ENCODE data around the gene FAM117A.
A peak's percentile ranks its signal among the peaks of the same experiment; 100 is the strongest.

Gene FAM117A

GRCh38 chr17:49707246-49707607 is 56.7 kb downstream of the FAM117A start:
- no peak for DNase-seq

GRCh38 chr17:49705254-49705653 is 58.7 kb downstream of the FAM117A start:
- no peak for DNase-seq

DNA sequence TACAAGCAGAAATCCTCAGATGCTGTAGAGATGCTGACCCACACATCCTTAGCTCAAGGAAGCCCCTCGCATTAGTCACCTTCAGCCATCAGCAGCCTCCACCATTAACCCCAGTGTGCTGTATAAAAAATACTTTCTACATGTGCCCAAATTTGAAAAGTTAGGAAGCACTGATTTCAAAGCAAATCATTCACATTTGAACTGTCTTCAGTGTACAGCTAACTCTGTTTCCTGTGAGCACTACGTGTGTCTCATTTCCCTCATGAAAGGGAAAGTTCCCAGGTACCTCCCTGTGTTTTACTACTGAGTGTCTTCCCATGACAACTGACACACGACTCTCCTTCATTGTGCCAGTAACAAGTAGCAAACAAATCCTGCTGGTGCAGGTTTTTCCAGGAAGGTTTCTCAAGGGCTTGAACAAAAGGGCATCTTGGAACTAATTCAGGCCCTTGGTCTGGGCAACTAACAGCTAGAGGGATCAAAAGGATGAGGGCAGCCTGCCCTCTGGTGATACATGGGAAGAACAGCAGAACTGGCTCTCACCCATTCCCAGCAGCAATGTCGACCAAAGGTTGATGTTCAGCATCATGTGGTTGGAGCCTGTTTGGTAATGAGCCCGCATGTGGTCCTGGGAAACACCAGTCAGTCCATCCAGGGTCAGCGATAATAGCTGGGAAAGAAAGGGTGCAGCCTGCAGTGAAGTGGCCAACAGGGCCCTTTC is 60.2 kb downstream of the FAM117A start:
- no peak for DNase-seq

GRCh38 chr17:49700960-49701359 is 63.0 kb downstream of the FAM117A start:
- DNase-seq, result no peak

- DNase-seq, result no peak
These were observed 63.9 kb downstream of the FAM117A start for GRCh38 chr17:49699966-49700575.

- no peak for DNase-seq
These were observed 65.9 kb downstream of the FAM117A start for GRCh38 chr17:49698005-49698404.

DNA sequence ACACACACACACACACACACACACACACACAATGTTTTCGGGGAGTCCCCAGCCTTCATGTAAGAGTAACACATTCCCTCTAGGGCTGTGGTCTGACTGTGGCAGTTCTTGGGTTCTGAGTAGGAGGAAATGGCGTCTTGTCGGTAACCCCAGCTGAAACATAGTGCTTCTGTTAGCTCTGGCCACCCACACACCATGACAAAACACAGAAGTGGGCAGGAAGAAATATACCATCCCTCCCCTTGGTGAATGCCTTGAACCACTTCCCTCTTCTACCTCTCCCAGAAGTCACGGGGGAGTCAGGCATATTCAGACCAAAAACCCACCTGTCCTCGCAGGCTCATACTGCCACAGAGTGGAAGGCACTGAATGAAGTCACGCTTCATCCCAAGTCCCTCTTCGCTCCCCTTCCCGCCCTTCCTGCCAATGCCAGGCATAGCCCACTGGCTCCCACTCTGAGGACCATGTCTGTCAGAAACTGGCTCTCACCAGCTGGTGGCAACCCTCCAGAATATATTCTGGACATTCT is 67.6 kb downstream of the FAM117A start:
- DNase-seq, result peak; percentile 51

DNA sequence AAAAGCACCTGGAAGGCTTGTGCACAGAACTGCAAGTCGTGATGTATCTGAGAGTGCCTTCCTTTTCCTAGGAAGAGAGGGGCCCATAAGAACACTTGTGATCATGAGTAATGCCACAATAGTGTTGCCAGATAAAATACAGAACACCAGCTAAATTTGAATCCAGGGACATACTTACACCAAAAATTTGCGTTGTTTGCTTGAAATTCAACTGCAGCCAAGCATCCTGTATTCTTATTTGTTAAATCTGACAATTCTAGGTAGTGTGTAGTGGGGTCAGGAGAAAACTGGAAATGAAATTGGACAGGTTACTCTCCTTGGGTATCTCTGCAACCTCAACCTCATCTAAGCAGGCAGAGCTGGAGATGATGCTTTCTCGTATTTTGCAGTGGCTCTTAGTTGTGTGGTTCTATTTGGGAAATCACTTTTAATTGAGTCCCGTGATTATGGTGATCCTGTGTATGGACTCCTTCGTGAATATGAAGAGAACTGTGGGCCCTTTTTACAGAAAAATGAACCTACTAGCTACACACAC is 68.2 kb downstream of the FAM117A start:
- DNase-seq, result peak; percentile 59

GRCh38 chr17:49694847-49695697 is 68.9 kb downstream of the FAM117A start:
- DNase-seq, result peak; percentile 59

DNA sequence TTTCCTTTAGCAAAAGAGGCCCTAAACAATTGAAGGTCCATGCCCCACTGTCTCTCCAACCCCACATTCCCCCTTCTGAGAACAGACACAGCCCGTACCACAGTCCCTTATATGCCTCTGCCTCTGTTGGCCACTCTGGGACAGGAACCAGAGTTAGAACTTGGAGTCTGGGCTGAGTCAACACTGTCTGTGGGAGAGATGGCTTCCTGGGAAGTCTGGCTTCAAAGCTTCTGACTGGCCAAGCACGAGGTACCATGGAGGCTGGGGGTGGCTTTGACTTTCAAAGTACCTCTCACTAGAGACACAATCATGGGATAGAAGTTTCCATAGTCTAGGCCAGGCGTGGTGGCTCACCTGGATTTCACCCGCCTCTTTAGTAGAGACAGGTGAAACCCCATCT is 71.2 kb downstream of the FAM117A start:
- no peak for DNase-seq

- DNase-seq, result no peak
These were observed 72.2 kb downstream of the FAM117A start for GRCh38 chr17:49691677-49692191.

DNA sequence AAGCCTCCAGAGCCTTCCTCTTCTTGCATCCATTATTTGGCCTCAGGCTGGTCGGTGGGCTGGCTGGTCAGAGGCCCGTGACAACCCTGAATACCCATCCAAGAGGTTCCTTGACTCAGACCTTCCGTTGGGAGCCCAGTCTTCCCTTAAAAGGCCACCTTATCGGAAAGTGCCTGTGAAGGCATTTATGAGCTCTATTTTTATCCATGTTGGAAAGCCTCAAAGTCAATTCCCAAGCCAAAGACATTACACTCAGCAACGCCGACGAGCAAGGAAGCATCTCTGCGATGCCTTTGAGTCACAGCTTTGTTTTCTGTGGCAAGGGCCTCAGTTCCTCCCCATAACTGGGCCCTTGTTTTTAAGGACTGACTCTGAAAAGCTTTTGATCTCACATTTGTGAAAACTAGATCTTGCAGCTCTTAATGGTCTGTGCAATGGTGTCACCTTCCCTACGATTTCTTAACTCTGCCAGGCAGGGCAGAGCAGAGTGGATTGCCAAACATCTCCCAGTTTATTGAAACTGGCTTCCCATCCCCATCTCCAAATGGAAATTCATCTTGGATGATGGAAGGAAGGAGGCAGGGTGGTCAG is 72.8 kb downstream of the FAM117A start:
- DNase-seq, result no peak

DNA sequence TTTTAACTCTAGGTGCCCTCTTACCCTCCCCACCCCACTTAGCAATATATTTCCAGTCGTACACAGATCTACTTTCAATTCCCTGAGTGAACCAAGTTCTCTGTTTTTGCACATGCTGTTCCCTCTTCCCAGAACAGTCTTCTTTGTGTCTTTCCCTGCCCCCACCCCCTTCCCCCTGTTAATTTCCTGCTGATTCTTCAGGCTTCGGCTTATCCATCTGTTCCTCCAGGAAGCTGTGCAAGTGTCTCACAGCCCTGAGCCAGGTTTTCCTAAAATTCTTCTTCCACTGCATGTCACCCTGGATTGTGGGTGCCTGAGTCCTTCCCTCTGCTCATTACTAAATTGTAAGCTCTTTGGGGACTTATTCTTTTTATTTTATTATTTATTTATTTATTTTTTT is 73.7 kb downstream of the FAM117A start:
- no peak for DNase-seq

DNA sequence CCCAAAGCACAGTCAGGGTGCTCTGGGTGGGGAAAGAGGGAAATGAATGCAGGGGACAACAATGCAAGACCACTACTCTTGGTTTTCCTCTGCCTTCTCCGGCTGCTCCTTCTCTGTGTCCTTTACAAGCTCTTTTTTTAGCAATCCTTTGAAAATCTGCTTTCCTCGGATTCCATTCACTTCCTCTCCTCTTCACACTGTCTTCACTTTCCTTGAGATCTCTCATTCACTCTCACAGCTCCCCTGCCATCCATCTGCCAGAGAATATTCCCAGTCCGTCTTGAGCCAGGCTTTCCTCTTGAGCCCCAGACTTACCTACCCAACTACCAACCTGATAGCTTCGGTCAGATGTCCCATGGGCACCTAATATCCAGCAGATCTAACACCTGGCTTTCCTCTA is 75.1 kb downstream of the FAM117A start:
- DNase-seq, result no peak

- no peak for DNase-seq
These were observed 75.9 kb downstream of the FAM117A start for GRCh38 chr17:49687878-49688491.

DNA sequence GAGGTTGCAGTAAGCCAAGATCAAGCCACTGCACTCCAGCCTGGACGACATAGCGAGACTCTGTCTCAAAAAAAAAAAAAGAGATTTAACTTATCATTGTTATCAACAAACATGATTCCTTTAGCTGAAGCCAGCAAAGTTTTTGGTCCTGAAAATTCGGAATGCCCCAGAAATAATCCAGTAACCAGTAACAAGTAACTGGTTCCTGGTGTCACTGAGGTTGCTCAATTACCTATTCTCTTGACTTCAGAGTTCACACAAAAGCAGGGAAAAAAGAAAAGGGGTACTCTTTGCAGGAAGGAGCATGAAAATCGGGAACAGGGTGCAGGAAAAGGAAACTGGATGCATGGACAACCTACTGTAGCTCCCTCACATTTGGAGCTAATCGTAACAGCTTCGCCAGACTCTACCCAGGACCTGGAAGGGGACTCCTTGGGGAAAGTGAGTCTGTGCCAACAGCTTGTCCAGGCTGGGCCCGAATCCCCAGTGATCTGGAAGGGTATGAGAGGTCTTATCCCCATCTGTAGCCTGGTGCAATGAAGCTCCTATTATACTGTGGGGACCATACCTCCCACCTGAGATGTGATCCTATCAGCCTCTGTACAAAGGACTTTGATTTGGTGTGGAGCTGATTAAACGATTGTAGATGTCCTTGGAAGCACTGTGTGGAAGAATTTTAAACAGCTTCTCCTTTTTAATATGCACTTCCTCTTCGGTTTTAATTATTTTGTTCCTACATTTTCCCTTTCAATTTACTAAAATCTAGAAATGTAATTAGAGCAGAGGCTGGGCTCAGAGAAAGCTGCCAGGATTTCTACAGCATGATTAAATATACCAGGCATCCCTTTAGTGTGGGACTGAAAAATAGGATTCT is 82.6 kb downstream of the FAM117A start:
- no peak for DNase-seq

GRCh38 chr17:49680314-49680713 is 83.6 kb downstream of the FAM117A start:
- no peak for DNase-seq

- DNase-seq, result peak; percentile 95
These were observed 85.7 kb downstream of the FAM117A start, which contains the start of gene SPOP for GRCh38 chr17:49677933-49678847. Gene SPOP (minus strand): TSS chr17:49678097. CDS start chr17:49622810, 55,287 bp downstream.

DNA sequence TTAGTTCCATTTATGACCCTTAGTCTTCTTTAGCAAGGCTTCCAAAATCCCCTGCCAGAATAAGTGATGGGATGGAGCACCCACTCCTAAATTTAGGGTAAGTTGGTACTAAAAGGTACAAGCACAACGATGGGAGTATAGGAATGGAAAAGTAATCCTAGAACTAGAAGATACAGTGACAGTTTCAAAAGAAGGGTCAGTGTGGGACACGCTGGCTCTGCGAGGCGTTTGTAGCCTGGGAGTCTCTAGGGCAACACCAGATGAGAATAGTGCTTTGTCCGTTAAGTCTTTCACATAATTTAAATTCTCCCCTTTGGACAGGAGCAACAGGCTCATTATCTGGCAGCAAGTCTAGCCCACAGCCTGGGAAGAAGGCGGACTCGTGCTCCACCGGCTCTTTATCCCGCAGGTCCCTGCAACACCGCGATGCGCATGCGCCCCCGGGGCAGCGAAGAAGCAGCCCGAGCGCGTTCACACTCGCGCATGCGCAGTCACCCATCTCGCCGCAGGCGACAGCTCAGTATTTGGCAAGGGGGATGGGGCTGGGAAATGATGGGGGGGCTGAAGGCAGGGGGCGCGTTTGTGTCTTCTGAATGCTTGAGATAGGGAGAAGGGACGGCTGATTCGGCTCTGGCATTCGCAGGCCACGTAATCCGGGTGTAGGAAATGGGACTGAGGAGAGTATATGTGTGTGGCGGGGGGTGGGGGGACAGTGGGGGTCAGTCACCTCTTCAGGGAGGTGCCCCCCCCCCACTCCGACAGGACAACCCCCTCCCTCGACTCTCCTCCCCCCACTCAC is 86.6 kb downstream of the FAM117A start:
- peak; percentile 76 for DNase-seq

Measured in KG1 (cell line).